Measurements from ENCODE around the gene BTBD19. TPM values are rescaled to one million over a fixed set of nuclear protein-coding genes. Genes with fewer than 3 reads are reported as not detected.

Gene BTBD19
- total and polyA plus RNA-seq, 2 of the 8 experiments (the other 6 are each of a cell fraction or from before 2014, with no cell fraction given) = 1.1 TPM

DNA sequence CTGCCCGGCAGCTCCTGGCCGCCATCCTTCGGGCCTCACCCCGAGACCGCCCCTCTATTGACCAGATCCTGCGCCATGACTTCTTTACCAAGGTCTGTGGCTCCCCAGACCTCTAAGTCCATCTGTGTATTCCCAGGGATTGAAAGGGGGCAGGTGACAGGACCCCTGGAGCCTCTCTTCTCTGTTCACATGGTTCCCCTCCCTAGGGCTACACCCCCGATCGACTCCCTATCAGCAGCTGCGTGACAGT is 5.3 kb upstream of the BTBD19 start:
- Histone ChIP-seq H2BK20ac (ENCODE audit: low read length) (no peak overlapping the region), H3K23ac (ENCODE audit: insufficient read length) (no peak overlapping the region), H3K27ac (ENCODE audit: low read depth, low read length) (no peak overlapping the region), H4K8ac (ENCODE audit: extremely low read depth, insufficient read depth, low read length) (no peak overlapping the region), H2BK5ac (ENCODE audit: low read depth, low read length) (no peak overlapping the region), H3K9me3 (ENCODE audit: insufficient read depth in 2 of 2, low read depth in 1 of 2, low read length in 1 of 2) (no peaks in the 10 kb centered on the region), H2BK12ac (ENCODE audit: low read depth, low read length) (no peak overlapping the region), H3K4ac (replicated peaks; ENCODE audit: insufficient read length, low read depth, low read length) (no peak overlapping the region), H3K27me3 (replicated peaks in 1 of 4; ENCODE audit: control insufficient read depth in 3 of 4, extremely low read depth in 1 of 4, insufficient read depth in 3 of 4, low read length in 3 of 4) (peaks cover 0 to 5% (median 0%) of the 10 kb centered on the region in 4 experiments; a peak in 2 of 7 replicates), H4K91ac (replicated peaks; ENCODE audit: insufficient read length, low read length) (no peak overlapping the region), H2AK5ac (ENCODE audit: low read depth, low read length) (no peak overlapping the region), H3K56ac (replicated peaks; ENCODE audit: insufficient read length, low read depth, low read length) (no peak overlapping the region), H3K4me1 (replicated peaks in 1 of 4; ENCODE audit: control insufficient read depth in 3 of 4, insufficient read depth in 4 of 4, low read length in 3 of 4) (peaks cover 2 to 23% (median 19%) of the 10 kb centered on the region in 4 experiments), H2BK120ac (replicated peaks; ENCODE audit: low read depth, low read length) (no peak overlapping the region), H3K4me2 (ENCODE audit: insufficient read depth in 1 of 2, low read depth in 2 of 2, low read length in 2 of 2) (no peak overlapping the region), H2BK15ac (ENCODE audit: low read length) (no peak overlapping the region), H4K5ac (ENCODE audit: insufficient read length, low read depth, low read length) (no peak overlapping the region), H3K23me2 (ENCODE audit: low read depth, low read length) (peaks cover 7% of the 10 kb centered on the region; the same call in 1 of the 2 replicates), H3K14ac (ENCODE audit: insufficient read length) (no peak overlapping the region), H3K18ac (ENCODE audit: extremely low read depth, low read length) (no peak overlapping the region), H3K4me3 (ENCODE audit: extremely low read depth in 1 of 4, insufficient read depth in 2 of 4, low read depth in 3 of 4, low read length in 4 of 4) (no peak overlapping the region), H2AFZ (ENCODE audit: low read length) (no peak overlapping the region), H3K79me2 (ENCODE audit: control insufficient read depth in 1 of 2, insufficient read depth in 2 of 2, low read length in 2 of 2) (no peaks in the 10 kb centered on the region), H4K20me1 (replicated peaks in 1 of 2; ENCODE audit: control insufficient read depth in 1 of 2, insufficient read depth in 2 of 2, low read length in 2 of 2) (peaks cover 0 to 10% of the 10 kb centered on the region in 2 experiments), H3K36me3 (ENCODE audit: control insufficient read depth in 2 of 4, insufficient read depth in 4 of 4, low read length in 3 of 4) (peaks cover 0 to 16% (median 10%) of the 10 kb centered on the region in 4 experiments; a peak in 5 of 8 replicates), H3K9ac (replicated peaks in 1 of 4; ENCODE audit: extremely low read depth in 1 of 4, low read depth in 3 of 4, low read length in 3 of 4) (no peak overlapping the region), H3K79me1 (ENCODE audit: low read depth, low read length) (no peaks in the 10 kb centered on the region)
- no peak for FAIRE-seq
- DNase-seq (ENCODE audit: low read depth in 1 of 2, low spot score in 2 of 2) = no peak
- ChIA-PET CTCF (ENCODE audit: partially characterized antibody) (interaction anchor here (1.2 to 1.4 kb wide), 2 partner anchors 11 to 12 kb away, joined by 3 to 7 read pairs; no protein-coding TSS in a partner anchor), POLR2A (ENCODE audit: partially characterized antibody) (interaction anchor here (1.2 to 19.2 kb wide), 6 partner anchors 16 to 538 kb away, joined by 3 to 547 read pairs (median 8); partner anchors contain the start of genes RPS8 and UROD)
- 99% methylated on average over 9 of the region's 9 CpGs; no CpG with 5 or more reads in 1 of the 2 experiments for WGBS, 2 experiments (ENCODE audit: extremely low coverage in 1 of 2, insufficient coverage in 1 of 2, insufficient read length in 1 of 2, insufficient replicate concordance in 2 of 2, low coverage in 1 of 2, low lambda C conversion rate in 2 of 2, missing lambda C conversion rate in 1 of 2)
- no peak for TF ChIP-seq EGR1 (IDR thresholded peaks at IDR 0.05; ENCODE audit: borderline replicate concordance, low read depth, low read length)

Data from H1 (cell line).